Lower leg skin (tissue), 4 donors: ENCODE measurements around the gene JPT1. TPM values are rescaled to one million over a fixed set of nuclear protein-coding genes. Genes with fewer than 3 reads are reported as not detected.

Experiments used
- DNase-seq, 2 donors: peaks; one replicate each; pipeline ENCODE4 v3.0.0-alpha.2; 2019; ENCODE audit warnings: low spot score in 2 of 2
- H3K4me3 ChIP-seq: fragments of 200-600 bp; sonication (generic); 2 replicates; pipeline ENCODE4 v1.5.1; 2017; ENCODE audit warnings: mild to moderate bottlenecking, low read depth; ENCODE audit not compliant: poor library complexity, severe bottlenecking
- CTCF ChIP-seq, 3 donors: fragments of 450-650 bp; IDR thresholded peaks; one replicate each; pipeline ENCODE4 v1.5.1; 2016; ENCODE audit warnings: antibody characterized with exemption in 3 of 3, mild to moderate bottlenecking in 3 of 3, moderate library complexity in 2 of 3
- POLR2A ChIP-seq, 2 donors: fragments of 450-650 bp; IDR thresholded peaks; one replicate each; pipeline ENCODE4 v1.6.1; 2016 to 2017; ENCODE audit warnings: antibody characterized with exemption in 2 of 2, mild to moderate bottlenecking in 1 of 2, moderate library complexity in 1 of 2
- WGBS, 2 donors: methylation state at CpG; one replicate each; pipeline ENCODE4 v1.1.5; 2018; 5-methylcytosine and 5-hydroxymethylcytosine counted together
- intact Hi-C: fragments of 100-400 bp; cut with DNase I; formaldehyde crosslinking; loops from one replicate; pipeline ENCODE4 v1.15.0; 2023; ENCODE audit warnings: low total_unique reads
- total RNA-seq, 4 donors: library from RNA; depleted of rRNA; stranded (reverse); fragments of >200 nt; gene quantifications; one replicate each; pipeline ENCODE4 v1.1.0, GENCODE V29; 2016

JPT1 gene
- total RNA-seq, 4 donors from 2014 or later, result 30.2 to 56.4 (median 37.1) TPM

- intact Hi-C loops, result loop anchor here (5.0 to 10.0 kb wide), 2 partner anchors 58 to 91 kb away; partner anchors contain the start of gene NUP85
- 1 to 5% methylated on average over 19 to 20 of the region's 22 CpGs for WGBS, 2 donors
- TF ChIP-seq CTCF (IDR thresholded peaks at IDR 0.05), result peak in 1 of 3 donors; percentile 80
- TF ChIP-seq POLR2A (IDR thresholded peaks at IDR 0.05), result no peak
- peak; percentile 92 to 98 for DNase-seq
- H3K4me3 ChIP-seq, result no peak overlapping the region
These were observed 40.3 kb downstream of the JPT1 start for GRCh38 chr17:75113798-75114551.

- H3K4me3 ChIP-seq, result no peak overlapping the region
- 80 to 82% methylated on average over 7 of the region's 7 CpGs for WGBS, 2 donors
- no peak for DNase-seq
- no peak for TF ChIP-seq POLR2A (IDR thresholded peaks at IDR 0.05)
- TF ChIP-seq CTCF (IDR thresholded peaks at IDR 0.05), result no peak
- intact Hi-C loops, result loop anchor here (5.0 to 10.0 kb wide), 2 partner anchors 60 to 93 kb away; partner anchors contain the start of gene NUP85
These were observed 42.5 kb downstream of the JPT1 start for GRCh38 chr17:75111777-75112335.

GRCh38 chr17:75110234-75110937 is 43.9 kb downstream of the JPT1 start:
- intact Hi-C loops, result loop anchor here (5.0 to 10.0 kb wide), 2 partner anchors 62 to 94 kb away; partner anchors contain the start of gene NUP85
- no peak for TF ChIP-seq CTCF (IDR thresholded peaks at IDR 0.05)
- no peak for TF ChIP-seq POLR2A (IDR thresholded peaks at IDR 0.05)
- DNase-seq, result no peak
- H3K4me3 ChIP-seq, result peak overlapping the region; percentile 37
- 17 to 19% methylated on average over 34 to 38 of the region's 40 CpGs for WGBS, 2 donors

- peak; percentile 84 to 97 for DNase-seq
- peak within 1 kb of the TSS; percentile 37 for H3K4me3 ChIP-seq
- intact Hi-C loops, result loop anchor here (5.0 to 10.0 kb wide), 2 partner anchors 63 to 95 kb away; partner anchors contain the start of gene NUP85
- 0 to 1% methylated on average over 25 to 62 of the region's 68 CpGs for WGBS, 2 donors
- no peak for TF ChIP-seq POLR2A (IDR thresholded peaks at IDR 0.05)
- TF ChIP-seq CTCF (IDR thresholded peaks at IDR 0.05), result no peak
These were observed 44.7 kb downstream of the JPT1 start, which contains the start of gene ARMC7 for GRCh38 chr17:75109407-75110233. ARMC7 (plus strand) TSS chr17:75109969; CDS start chr17:75110289, 320 bp downstream.

GRCh38 chr17:75109046-75109406 is 45.3 kb downstream of the JPT1 start:
- intact Hi-C loops, result no loop called here
- DNase-seq, result no peak
- H3K4me3 ChIP-seq, result peak overlapping the region; percentile 12
- no peak for TF ChIP-seq POLR2A (IDR thresholded peaks at IDR 0.05)
- no peak for TF ChIP-seq CTCF (IDR thresholded peaks at IDR 0.05)
- 8% methylated on average over 22 of the region's 22 CpGs for WGBS, 2 donors
